Testis (tissue), 2 donors: Measurements from ENCODE around the gene GOLPH3.

Source experiments
- CTCF ChIP-seq, 3 experiments: fragments of 450-650 bp in 2 of 3; fragments of 200-600 bp in 1 of 3; sonication (generic) in 1 of 3; IDR thresholded peaks; one replicate each; pipeline ENCODE4 v1.5.1; 2016 to 2019; ENCODE audit warnings: antibody characterized with exemption in 3 of 3, mild to moderate bottlenecking in 2 of 3, moderate library complexity in 1 of 3
- POLR2A ChIP-seq: fragments of 450-650 bp; IDR thresholded peaks from one replicate; pipeline ENCODE4 v1.6.1; 2017; ENCODE audit warnings: antibody characterized with exemption, mild to moderate bottlenecking, moderate library complexity

- TF ChIP-seq CTCF (IDR thresholded peaks at IDR 0.05) (no peak), POLR2A (no peak)
Observed at GRCh38 chr5:32100691-32101302, 73.3 kb downstream of the GOLPH3 start.
